Activated CD4-positive, alpha-beta T cell treated with anti-CD3 and anti-CD28 coated beads, Interleukin-2, amount 50 U/mL, for 48 hours (primary cell): ENCODE measurements around the gene PSPN.

Experiments
- DNase-seq, 2 experiments: peaks; one replicate each; pipeline ENCODE4 v3.0.0-alpha.2; 2020

The PSPN gene, protein sequence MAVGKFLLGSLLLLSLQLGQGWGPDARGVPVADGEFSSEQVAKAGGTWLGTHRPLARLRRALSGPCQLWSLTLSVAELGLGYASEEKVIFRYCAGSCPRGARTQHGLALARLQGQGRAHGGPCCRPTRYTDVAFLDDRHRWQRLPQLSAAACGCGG

DNA sequence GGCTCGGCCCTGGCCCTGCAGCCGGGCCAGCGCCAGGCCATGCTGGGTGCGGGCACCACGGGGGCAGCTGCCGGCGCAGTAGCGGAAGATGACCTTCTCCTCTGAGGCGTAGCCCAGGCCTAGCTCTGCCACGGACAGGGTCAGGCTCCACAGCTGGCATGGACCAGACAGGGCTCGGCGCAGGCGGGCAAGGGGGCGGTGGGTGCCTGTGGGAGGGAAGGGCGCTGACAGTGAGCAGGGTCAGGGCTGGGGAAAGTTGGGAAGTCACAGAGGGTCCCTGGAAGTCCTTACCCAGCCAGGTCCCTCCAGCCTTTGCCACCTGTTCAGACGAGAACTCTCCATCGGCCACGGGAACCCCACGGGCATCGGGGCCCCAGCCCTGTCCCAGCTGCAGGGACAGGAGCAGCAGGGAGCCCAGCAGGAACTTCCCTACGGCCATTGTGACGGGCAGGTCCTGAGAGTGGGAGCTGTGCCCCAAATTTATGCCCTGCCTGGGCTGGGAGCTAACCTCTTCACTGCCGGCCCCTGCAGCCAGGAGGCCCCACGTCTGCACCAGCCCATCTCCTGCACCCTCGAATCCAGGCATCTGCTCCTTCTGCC is at the start of gene PSPN:
Gene PSPN, minus strand, starts transcription at position 523 of the 600 bp plus-strand sequence. Its CDS starts 84 bp downstream, at position 439.
- DNase-seq: no peak

DNA sequence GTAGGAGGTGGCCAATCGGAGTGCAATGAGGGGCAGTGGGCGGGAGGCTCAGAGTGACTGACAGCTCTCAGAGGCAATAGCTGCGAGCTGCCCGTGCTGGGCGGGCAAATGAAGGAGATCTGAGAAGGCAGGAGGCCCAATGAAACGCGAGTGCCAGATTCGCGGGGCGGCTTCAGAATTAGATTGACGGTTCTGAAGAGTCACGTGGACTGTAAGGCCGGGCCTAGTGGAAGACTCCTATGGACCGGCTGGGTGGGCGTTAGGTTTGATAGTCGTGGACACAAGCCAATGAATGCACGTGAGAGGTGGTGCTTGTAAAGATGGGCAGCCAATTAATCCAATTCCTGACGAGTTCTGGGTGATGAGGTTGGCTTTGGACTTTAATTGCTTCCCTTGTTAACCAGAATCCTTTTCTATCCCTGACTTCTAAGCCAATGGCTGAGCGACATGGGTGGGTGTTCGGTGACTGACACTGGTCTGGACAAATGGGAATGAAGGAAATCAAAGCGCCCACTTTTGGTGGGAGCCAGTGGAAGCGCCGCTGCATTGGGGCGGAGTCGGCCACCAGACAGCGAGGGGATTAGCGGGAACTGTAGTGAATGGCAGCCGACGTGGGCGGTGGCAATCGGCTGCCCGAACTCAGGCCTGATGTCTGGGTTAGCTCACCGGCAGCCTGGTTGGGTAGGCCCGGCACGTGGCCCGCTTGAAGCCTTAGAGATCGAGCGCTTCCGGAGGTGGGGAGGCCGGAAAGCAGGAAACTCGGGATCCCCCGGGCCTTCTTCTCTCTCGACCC is 49.4 kb upstream of the PSPN start:
- peak; percentile 99 for DNase-seq

DNA sequence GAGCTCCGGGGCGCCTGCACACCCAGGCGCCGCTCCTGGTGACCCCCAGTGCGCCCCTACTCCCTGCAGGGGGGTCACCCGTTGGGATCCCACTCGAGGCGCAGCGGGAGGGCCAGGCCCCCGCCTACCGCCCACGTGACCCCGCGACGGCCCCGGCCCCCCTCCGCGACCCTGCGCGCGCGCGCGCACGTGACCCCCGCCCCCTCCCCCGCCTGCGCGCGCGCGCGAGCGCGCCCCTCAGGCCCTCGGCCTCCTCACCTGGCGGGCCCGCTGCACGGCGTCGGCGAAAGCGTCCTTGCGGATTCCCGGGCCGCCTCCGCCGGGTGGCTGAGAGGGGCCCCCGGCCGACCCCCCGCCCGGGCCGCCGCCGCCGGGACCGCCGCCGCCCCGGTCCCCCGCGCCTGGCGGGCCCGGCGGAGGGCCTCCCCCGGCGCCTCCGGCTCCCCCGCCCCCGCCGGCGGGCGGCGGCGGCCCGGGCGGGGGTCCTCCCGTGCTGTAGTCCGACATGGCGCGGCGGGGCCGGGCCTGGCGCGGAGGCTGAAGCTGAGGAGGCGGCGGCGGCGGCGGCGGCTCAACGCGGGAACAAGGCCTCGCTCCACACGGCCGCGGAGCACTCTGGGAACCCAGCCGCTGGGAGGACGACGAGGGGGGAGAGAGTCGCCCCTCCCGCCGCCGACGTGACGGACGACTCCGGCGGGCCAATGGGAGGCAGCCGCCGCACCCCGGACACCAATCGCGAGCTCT is 48.6 kb upstream of the PSPN start, which contains the start of gene KHSRP:
Gene KHSRP, minus strand, starts transcription at position 617 of the 744 bp plus-strand sequence. Its CDS starts 110 bp downstream, at position 507.
- DNase-seq: peak in 1 of 2 experiments; percentile 20

DNA sequence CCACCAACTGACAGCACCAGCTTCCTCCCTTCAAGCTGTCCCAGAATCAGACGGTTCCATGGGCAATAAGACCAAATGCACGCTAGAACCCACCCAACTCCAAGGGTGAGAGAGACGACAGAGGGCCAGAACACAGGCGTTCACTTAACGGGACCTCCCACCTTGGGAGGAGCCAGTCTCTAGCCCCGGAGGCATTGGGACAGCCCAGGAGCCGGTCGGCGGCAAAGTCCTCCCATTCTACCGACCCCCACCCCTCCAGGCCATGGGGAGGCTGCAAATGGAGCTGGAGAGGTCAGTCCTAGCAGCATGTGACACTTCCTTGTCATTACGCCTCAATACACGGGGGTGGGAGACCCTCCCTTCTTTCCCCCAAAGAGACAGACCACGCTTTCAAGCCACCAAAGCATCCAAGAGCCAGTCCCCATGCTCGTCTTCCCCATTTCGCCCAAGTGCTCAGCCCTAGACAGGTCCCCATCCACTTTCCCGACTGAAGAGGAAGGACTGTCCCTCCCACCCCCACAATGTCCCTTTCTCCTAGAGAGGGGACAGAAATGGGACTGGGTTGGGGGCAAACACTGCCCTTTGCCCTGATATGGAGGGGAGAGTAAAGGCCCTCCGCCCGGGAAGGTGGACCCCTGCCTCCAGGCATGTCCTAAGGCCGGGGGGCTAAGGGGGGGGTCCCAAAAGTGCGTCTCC is 47.9 kb upstream of the PSPN start:
- peak; percentile 36 to 59 for DNase-seq

DNA sequence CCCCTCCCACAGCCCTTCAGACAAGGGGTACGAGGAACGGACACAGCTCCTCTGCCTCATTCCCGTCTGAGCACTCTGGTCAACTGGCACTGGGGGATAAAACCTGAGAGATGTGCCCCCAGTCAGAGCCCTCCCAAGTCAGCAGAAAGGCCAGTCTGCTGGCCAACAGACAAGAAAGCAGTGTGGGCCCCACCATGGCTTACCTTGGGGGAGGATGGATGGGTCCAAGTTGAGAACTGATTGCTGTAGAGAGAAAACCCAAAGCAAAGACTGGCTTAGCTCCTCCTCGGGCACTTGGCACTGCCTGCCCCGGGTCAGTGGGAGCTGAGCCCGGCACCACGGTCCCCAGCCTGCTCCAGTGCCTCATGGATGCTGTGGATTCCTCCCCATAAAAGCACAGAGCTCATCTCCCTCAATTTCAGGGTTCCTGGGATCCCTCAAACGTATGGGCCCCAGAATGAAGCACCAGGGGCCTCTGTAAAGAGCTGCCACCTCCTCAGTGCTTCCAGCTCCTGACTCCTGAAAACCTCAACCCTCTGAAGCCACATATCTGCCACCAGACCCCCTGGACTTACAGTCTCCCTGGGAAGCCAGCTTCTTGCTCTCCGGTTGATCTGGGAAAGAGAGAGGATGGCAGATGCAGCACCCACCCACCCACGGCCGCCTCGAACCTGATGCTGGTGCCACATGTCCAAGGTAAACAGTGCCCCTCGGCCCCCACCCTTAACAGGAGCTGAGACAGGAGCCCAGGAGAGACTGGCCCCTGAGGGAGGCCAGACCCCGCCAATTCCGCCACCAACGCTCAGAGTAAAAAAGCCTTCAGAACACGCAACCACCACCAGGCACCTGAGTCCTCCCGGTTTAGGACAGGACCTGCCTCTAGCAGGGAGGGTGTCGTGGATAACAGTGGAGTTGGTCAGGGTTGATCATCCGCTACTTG is 45.6 kb upstream of the PSPN start:
- no peak for DNase-seq

DNA sequence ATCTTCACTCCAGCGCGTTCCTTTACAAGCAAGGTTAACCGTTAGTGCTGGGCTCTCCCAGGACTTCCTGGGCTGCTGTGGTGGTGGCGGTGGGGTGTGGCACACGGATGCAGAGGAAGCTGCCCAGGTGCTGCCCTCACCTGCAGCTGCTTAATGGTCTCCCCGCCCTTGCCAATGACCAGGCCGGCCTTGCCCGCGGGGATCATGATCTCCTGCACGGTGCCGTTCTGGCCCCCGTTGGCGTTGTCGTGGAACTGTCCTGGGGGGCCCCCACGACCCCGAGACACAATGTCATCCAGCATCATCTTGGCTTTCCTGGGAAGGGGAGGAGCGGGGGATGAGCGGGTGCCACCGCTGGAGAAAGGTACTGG is 42.8 kb upstream of the PSPN start:
- no peak for DNase-seq

DNA sequence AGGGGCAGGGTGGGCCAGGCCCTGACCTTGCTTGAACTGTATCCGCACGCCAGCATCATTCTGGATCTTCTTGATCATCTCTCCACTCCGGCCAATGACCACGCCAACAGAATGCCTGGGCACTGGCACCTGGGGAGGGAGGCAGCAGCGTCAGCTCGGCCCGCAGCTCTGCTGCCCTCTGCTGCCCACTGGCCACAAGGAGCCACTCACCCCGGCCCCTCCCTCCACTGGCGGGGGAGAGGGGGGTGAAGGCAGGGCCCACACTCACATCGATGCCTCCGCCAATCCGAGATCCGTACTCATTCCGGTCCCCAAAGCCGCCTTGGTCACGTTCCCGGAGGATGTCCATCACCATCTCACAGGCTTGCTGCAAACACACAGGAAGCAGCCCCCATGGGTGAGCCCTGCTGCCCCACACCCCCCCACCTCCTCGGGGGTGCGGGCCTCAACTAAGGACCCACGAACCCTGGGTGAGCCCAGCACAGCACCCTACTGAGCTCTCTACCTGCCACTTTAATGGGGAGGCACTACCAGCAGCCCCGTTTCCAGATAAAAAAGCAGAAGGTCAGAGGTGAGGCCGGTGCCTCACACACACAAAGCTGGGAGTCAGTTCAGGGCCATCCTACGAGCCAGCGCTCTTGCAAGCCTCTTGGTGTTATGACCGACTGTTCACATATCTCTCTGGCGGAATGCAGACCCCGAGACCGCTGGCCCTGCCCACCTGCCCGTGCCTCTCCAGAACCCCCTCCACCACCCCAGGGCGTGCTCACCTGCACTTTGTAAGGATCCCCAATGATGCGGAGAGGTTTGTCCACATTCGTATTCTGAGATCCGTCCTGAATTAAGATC is 42.2 kb upstream of the PSPN start:
- DNase-seq: no peak

DNA sequence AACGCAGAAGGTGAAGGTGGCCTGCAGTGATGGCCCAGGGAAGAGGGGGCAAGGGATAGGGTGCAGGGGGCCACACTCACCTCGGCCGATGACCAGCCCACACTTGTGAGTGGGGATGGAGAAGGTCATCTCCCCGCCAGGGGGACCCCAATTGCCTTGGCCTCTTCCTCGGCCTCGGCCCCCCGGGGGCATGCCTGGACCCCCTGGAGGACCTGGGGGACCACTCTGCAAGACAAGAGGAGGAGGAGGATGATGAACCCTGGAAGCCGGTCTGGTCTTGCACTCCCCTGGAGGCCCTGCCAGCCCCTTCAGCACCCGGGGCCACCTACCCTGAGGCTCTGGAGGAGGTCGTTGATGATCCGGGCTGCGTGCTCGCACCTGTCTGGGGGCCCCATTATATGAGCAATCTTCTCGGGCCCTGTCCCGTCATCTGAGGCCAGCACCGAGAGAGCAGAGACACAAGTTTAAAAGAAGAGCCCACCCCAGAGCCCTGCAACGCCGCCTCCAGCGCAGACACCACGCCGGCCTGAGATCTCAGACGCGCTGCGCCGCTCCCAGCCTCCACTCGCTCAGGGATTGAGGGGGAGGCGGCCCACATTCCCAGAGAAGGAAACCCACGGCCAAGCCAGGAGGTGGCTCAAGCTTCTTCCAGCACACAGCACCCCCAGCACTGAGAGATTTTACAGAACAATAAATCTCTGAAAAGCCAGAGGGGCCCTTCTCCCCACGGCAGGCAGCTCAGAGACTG is 41.1 kb upstream of the PSPN start:
- no peak for DNase-seq

DNA sequence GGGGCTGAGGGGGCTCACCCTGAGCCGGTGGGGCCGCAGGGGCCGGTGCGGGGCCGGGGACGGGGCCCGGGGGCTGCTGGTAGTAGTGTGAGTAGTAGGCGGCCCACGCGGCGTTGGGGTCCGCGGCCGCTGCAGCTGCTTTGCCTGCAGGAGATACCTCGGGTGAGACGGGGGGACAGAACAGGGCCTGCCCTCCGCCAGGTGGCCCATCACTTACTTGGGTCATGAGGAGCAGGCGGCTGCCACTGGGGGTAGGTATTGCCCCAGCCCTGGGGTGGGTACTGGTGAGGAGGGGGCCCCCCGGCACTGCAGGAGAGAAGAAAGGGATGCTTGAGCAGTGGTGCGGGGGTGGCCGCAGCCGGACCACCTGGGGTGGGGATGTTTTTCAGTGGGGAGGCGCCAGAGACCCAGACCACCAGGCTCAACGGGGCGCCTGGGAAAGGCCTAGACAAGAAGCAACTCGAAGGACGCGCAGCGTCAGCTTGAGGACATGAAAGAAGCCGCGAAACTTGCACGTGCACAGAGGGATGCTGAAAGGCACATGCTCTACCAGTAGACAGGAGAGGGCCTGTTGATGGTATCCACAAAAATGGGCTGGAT is 40.0 kb upstream of the PSPN start:
- DNase-seq: no peak

DNA sequence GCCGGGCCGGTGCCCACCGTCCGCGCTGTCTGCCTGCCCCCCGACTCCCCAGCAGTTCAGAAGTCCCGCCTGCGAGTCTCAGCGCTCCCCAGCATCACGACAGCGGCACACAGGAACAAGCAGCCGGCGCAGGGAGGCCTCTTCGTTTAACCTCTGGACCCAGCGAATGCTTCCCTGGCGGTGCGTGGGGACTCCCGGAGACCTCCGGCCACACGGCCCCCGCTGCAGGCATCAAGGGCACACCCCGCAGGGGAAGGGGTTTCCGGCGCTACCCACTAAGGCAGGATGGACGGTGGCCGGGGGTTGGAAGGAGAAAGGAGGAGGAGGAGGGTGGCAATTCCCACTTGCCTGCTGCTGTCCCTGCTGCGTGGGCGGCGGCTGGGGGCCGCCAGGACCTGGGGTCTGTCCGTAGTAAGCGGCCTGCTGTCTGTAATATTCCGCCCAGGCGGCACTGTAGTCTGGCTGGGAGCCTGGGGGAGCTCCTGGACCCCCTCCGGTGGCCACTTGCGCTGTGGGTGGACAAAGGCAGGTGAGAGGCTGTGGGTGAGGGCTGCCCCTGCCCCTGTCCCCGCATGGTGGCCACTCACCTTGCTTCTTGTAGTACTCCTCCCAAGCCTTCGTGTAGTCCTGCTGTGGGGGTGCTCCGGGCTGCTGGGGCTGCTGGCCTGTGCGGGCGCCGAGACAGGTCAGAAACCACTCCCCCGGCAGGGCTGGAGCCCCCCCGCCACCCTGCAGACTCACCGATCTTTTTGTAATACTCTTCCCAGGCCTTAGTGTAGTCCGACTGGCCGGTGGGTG is 39.3 kb upstream of the PSPN start:
- DNase-seq: no peak

DNA sequence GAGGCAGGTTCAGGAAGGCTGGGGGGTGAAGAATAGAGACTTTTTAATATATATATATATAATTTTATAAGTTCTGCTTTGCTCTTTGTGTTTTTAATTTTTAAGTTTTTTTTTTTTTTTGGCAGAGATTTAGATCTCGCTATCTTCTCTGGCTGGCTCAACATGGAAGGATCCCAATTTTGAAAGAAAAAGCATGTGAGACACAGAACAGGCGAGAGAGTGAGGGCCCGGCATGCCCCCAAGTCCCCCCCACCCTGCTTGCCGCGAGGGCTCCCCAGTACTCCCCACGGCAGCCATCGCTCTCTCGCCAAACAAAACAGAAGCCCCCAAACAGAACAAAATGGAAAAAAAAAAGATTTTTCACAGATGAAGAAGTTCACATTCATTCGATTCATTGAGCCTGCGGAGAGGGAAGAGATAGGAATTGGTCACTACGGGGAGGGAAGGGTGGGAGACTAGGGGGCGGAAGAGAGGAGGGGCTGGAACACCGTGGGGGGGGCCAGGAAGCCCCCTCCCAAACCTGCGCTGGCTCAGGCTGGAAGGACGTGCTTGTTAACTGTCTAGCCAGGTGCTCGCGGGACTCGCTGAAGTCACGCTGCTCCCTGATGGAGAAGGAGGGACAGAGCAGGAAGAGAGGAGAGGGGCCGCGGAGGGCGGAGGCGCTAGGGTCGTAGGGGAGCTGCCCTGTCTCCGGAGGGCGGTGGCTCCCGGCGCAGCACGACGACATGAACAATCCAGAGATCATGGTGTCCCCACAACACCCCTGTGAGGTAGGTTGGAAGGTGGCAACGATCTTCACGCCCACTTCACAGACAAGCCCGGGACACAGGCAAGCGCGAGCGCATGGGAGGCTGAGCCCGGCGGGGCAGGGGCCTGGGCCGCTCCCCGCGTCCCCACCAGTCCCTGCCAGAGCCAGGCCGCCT is 38.2 kb upstream of the PSPN start:
- DNase-seq: no peak

DNA sequence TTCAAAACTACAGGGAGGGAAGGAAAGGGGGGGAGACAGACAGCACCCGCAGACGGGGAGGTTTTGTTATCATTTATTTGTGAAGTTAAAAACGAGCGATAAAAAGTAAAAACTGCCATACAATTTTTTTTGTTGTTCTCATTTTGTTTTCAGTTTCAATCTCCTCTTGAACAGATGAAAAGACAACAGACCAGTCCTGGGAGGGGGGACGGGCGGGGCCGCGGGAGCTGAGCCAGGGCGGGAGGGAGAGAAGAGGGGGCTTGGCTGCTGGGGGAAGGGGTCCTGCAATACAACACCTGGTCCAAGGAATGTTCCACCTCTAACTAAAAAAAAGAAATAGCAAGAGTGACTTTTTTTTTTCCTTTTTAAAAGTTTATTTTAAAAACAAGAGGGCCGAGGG is 37.6 kb upstream of the PSPN start:
- no peak for DNase-seq

DNA sequence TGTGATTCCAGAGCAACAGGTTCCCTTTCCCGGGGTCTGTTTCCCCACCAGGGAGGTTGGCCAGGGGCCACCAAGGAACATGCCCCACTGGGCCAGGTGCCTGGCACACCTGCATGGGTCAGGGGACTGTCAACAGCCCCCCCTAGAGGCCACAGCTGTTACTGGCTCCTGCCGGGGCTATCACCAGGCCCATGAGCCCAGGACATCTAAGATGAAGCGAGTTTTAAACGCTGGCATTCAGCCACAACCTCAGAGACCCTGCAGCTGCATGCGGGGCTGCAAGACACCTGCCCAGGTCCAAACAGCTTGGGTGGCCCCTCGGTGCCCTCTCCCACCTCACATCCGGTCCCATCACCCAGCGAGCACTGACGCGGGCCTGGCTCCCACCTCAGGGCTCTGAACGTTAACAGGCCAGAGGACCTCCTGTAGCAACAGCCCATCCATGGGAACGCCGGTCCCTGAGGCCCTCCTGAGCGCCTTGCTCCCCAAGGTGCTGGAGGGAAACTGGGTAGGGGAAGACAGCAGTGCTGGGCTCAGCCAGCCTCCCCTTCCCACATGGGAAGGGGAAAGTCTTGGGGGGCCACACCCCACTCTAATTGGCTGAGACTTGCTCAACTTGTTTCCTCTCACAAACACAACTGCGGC is 36.8 kb upstream of the PSPN start:
- peak; percentile 58 to 67 for DNase-seq

DNA sequence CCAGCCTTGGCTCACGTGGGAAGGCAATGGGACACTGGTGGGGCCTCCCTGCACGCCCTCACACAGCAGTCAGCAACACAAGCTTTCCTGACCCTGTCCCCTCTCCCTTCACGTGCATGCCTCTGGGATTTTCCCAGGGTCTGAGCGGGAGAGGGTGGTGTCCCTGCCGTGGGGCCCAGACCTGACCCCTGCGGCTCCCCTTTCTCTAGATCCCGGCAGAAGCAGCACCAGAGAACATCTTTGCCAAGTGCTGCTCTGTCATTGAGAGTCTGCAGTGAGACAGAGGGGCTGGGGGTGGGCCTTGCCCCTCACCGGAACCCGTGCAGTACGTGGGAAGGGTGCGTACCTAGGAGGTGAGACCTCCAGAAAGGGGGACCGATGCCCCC is 36.3 kb upstream of the PSPN start:
- no peak for DNase-seq

DNA sequence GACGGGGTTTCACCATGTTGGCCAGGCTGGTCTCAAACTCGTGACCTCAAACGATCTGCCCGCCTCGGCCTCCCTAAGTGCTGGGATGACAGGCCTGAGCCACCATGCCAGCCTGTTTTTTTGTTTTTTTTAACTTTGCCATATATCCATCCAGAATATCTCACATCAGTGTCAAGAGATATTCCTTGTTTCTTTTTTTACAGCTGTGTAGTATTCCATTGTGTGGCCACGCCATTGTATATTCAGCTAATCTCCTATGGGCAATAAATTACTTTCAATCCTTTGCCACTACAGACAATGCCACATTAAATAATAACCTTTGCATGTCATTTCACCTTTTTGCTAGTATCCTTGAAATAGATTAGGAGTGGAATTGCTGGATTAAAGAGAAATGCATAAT is 33.6 kb upstream of the PSPN start:
- DNase-seq: no peak

DNA sequence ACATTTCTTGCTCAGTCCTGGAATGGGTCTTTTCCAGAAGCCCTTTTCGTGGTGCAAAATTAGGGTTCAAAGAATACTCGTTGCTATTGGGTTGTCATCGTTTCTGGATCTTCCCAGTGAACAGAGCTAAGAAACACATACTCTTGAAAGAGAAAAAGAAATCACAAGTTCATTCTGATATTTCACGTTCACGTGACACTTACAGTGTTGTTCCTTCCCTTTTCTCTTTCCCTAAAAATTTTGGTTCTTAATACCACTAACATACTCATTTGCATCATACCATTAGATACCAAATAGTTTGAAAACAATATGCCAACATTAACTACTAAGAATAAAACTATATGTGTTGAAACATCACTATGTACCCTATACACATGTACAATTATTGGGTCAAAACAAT is 30.7 kb upstream of the PSPN start:
- DNase-seq: no peak
